GM12875 (cell line): ENCODE results near the gene ARHGEF10L.

Experiments
- H3K4me3 ChIP-seq: one replicate; pipeline ENCODE4 v1.5.1; 2011; ENCODE audit warnings: low read depth, low read length, control low read depth
- TF ChIP-seq, protein P1 (sequence below): IDR thresholded peaks from 2 replicates; pipeline ENCODE4 v1.5.1; 2011; ENCODE audit warnings: low read depth, mild to moderate bottlenecking, control low read depth, inconsistent platforms, low read length, moderate library complexity, borderline replicate concordance; ENCODE audit not compliant: insufficient read depth

The ARHGEF10L gene

GRCh38 chr1:17524645-17525044, 14.9 kb upstream of the ARHGEF10L start:
- TF ChIP-seq, protein P1, sequence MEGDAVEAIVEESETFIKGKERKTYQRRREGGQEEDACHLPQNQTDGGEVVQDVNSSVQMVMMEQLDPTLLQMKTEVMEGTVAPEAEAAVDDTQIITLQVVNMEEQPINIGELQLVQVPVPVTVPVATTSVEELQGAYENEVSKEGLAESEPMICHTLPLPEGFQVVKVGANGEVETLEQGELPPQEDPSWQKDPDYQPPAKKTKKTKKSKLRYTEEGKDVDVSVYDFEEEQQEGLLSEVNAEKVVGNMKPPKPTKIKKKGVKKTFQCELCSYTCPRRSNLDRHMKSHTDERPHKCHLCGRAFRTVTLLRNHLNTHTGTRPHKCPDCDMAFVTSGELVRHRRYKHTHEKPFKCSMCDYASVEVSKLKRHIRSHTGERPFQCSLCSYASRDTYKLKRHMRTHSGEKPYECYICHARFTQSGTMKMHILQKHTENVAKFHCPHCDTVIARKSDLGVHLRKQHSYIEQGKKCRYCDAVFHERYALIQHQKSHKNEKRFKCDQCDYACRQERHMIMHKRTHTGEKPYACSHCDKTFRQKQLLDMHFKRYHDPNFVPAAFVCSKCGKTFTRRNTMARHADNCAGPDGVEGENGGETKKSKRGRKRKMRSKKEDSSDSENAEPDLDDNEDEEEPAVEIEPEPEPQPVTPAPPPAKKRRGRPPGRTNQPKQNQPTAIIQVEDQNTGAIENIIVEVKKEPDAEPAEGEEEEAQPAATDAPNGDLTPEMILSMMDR, result no peak
- no peak overlapping the region for H3K4me3 ChIP-seq

GRCh38 chr1:17525996-17526686, 13.4 kb upstream of the ARHGEF10L start:
- H3K4me3 ChIP-seq, result no peak overlapping the region
- TF ChIP-seq, protein P1, result no peak

DNA sequence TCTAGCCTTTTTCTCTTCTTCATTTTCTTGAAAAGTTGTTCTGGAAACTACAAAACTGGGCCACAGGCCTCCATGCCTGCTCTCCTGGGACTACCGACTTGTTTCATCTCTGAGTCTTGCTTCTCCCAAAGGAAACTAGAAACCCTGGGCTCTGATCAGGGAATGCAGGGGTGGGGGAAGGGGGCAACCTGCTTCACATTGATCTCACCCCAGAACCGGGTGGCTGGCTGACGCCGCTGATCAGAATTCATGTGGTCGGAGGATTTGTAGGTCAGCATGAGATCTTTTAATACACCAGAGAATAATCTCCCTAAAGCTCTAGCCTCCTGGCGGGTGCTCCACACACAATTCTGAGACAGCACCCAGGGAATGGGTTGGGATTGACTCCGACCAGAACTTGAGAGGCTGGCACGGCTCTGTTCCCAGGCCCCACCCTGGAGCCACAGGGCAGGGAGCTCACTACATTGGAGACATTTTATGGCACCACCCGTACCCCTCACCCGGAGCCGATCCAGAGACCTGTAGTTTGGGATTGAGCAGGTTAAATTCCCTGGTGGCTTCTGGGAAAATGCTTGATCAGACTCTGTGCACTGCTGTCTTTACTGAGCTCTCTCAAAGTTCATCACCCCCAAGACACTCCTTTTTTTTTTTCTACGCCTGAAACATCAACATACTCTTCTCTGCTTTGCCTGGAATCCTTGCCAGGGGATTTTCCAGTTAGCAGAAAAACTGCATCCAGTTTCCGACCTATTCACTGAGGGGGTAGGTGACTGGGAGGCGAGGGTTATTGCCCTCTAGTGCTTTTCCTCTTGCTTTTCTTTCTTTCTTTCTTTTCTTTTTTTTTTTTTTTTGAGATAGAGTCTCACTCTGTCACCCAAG, 12.2 kb upstream of the ARHGEF10L start:
- TF ChIP-seq, protein P1, result no peak

DNA sequence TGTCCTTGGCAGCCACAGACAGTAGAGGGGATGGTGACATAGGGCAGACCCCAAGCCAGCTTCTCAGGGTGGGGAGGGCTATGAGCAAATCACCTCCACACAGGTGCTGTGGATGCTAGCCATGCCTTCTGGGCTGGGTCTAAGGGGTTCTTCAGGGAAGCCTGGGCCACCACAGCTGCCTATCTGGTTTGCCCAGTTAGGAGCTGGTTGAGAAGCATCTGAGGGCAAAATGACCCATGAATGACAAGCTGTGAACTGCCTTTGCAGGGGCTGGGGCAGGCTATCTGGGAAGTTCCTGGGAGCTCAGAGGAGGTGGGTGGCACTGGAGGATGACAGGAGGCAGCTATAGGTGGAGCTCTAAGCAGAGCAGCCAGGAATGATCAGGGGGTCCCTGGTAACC, 10.1 kb upstream of the ARHGEF10L start:
- TF ChIP-seq, protein P1, result no peak
- H3K4me3 ChIP-seq, result no peak overlapping the region

More for the DNA sequence above, 12.2 kb upstream of the ARHGEF10L start:
- no peak overlapping the region for H3K4me3 ChIP-seq

DNA sequence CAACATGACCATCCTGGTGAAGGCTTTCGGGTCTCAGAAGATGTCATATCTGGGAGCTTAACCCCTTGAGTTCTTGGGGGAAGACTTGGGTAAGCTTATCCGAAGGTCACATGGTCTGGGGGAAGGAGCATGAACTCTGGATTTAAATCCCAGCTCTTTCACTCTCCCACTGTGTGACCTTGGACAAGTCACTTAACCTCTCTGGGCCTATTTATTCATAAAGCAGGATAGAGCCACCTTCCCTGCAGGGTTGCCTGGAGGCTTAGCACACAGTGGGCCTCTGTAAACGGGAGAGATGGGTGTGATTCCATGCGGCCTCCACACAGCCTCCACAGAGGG, 8.2 kb upstream of the ARHGEF10L start:
- TF ChIP-seq, protein P1, result no peak
- H3K4me3 ChIP-seq, result no peak overlapping the region

GRCh38 chr1:17531682-17532487, 7.6 kb upstream of the ARHGEF10L start:
- no peak overlapping the region for H3K4me3 ChIP-seq
- TF ChIP-seq, protein P1, result no peak

- H3K4me3 ChIP-seq, result no peak overlapping the region
- TF ChIP-seq, protein P1, result no peak
These were observed 6.3 kb upstream of the ARHGEF10L start for GRCh38 chr1:17533201-17533600.
